ENCODE results near the gene ACAD9. TPM values are rescaled to one million over a fixed set of nuclear protein-coding genes. Genes with fewer than 3 reads are reported as not detected.
"Not testable (repeated sequence)": the region's sequence is repeated elsewhere in the genome, so short reads cannot be mapped to it uniquely, and the experiment has no call there.

ACAD9 gene
- polyA plus RNA-seq, 3 donors, result 21.9 to 27.7 (median 25.6) TPM

DNA sequence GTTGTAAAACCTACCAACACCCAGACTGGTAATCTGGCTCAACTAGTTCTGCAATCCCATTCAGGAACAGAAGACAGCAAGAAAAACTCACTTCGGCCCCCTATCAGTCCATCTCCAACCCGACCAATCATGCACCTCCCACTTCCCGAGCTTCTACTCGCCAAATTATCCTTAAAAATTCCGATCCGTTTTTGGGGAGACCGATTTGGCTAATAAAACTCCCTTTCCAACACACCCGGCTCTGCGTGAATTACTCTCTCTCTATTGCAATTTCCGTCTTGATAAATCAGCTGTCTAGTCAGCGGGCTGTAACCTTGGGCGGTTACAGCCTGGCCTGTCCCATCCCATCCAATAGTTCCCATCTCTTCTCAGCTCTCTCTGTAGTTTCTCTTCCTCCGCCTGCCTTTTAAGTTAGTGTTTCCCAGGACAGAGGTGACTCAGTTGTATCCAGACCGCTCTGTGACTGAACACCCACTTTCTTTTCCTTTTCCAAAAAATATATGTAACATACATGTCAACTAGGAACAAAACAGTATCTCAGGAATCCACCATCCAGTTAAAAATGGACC is 780 bp upstream of the ACAD9 start:
- Mint-ChIP-seq H3K27ac (peak overlapping the region; percentile 96 to 100 (median 97)), H3K36me3 (peaks cover 6 to 11% of the 10 kb centered on the region in 2 donors), H3K27me3 (ENCODE audit: low read depth in 3 of 3) (peaks cover 0 to 2% (median 0%) of the 10 kb centered on the region in 3 donors), H3K4me1 (peaks cover 57% of the 10 kb centered on the region), H3K4me3 (peak overlapping the region; percentile 87 to 92), H3K9me3 (no peaks in the 10 kb centered on the region)
- peaks cover 40 to 55% of the 10 kb centered on the region in 2 donors for H3K4me1 ChIP-seq (ENCODE audit: control insufficient read depth in 1 of 2, insufficient read depth in 2 of 2, low read length in 2 of 2)
- H3K79me2 ChIP-seq (ENCODE audit: insufficient read depth, low read length), result peaks cover 60% of the 10 kb centered on the region
- no peaks in the 10 kb centered on the region for H3K27me3 ChIP-seq (ENCODE audit: control insufficient read depth in 2 of 2, insufficient read depth in 2 of 2, low read length in 2 of 2)
- peak overlapping the region; percentile 99 for H2AFZ ChIP-seq (ENCODE audit: insufficient read depth, low read depth, low read length, poor library complexity, severe bottlenecking)
- peak overlapping the region; percentile 96 to 98 for H3K27ac ChIP-seq (ENCODE audit: low read depth in 1 of 2, low read length in 2 of 2)
- H4K20me1 ChIP-seq (ENCODE audit: insufficient read depth, low read length), result no peaks in the 10 kb centered on the region
- H3K4me2 ChIP-seq (replicated peaks; ENCODE audit: extremely low read depth, low read length, poor library complexity, severe bottlenecking), result peak overlapping the region; percentile 78
- H3K9me3 ChIP-seq (replicated peaks in 1 of 2; ENCODE audit: control insufficient read depth in 1 of 2, insufficient read depth in 1 of 2, low read length in 2 of 2), result no peaks in the 10 kb centered on the region
- DNase-seq, result peak; percentile 73 to 88 (median 87)
- peak overlapping the region; percentile 69 to 83 (median 80) for H3K4me3 ChIP-seq (replicated peaks in 1 of 3; ENCODE audit: low read depth in 2 of 3, low read length in 3 of 3)
- H3K36me3 ChIP-seq (replicated peaks in 1 of 2; ENCODE audit: control insufficient read depth in 1 of 2, insufficient read depth in 2 of 2, low read length in 2 of 2), result peaks cover 2 to 20% of the 10 kb centered on the region in 2 donors
- intact Hi-C loops (cut with micrococcal nuclease), result loop anchor here in 1 of 2 donors (5.0 kb wide), 1 partner anchor 261 kb away; no protein-coding TSS in a partner anchor
- peak overlapping the region; percentile 89 for H3K9ac ChIP-seq (ENCODE audit: insufficient read depth, low read length, poor library complexity, severe bottlenecking)
- TF ChIP-seq CTCF (IDR thresholded peaks at IDR 0.05), result no peak
- WGBS (ENCODE audit: insufficient coverage), result 0% methylated on average over 13 of the region's 14 CpGs

GRCh38 chr3:128879991-128880390 is 571 bp downstream of the ACAD9 start:
- H3K27me3 ChIP-seq (ENCODE audit: control insufficient read depth in 2 of 2, insufficient read depth in 2 of 2, low read length in 2 of 2), result no peaks in the 10 kb centered on the region
- no peak for DNase-seq
- peak overlapping the region; percentile 96 to 100 (median 97) for H3K27ac Mint-ChIP-seq
- no peaks in the 10 kb centered on the region for H3K9me3 Mint-ChIP-seq
- H3K4me2 ChIP-seq (replicated peaks; ENCODE audit: extremely low read depth, low read length, poor library complexity, severe bottlenecking), result peak overlapping the region; percentile 78
- H3K27me3 Mint-ChIP-seq (ENCODE audit: low read depth in 3 of 3), result no peaks in the 10 kb centered on the region
- H3K4me3 ChIP-seq (replicated peaks in 1 of 3; ENCODE audit: low read depth in 2 of 3, low read length in 3 of 3), result peak overlapping the region; percentile 69 to 83 (median 80)
- H3K79me2 ChIP-seq (ENCODE audit: insufficient read depth, low read length), result peaks cover 73% of the 10 kb centered on the region
- peak overlapping the region; percentile 89 for H3K9ac ChIP-seq (ENCODE audit: insufficient read depth, low read length, poor library complexity, severe bottlenecking)
- H3K9me3 ChIP-seq (replicated peaks in 1 of 2; ENCODE audit: control insufficient read depth in 1 of 2, insufficient read depth in 1 of 2, low read length in 2 of 2), result no peaks in the 10 kb centered on the region
- peaks cover 6 to 31% of the 10 kb centered on the region in 2 donors for H3K36me3 ChIP-seq (replicated peaks in 1 of 2; ENCODE audit: control insufficient read depth in 1 of 2, insufficient read depth in 2 of 2, low read length in 2 of 2)
- WGBS (ENCODE audit: insufficient coverage), result 3% methylated on average over 4 of the region's 6 CpGs
- no peaks in the 10 kb centered on the region for H4K20me1 ChIP-seq (ENCODE audit: insufficient read depth, low read length)
- H3K27ac ChIP-seq (ENCODE audit: low read depth in 1 of 2, low read length in 2 of 2), result peak overlapping the region; percentile 96 to 98
- H3K4me1 ChIP-seq (ENCODE audit: control insufficient read depth in 1 of 2, insufficient read depth in 2 of 2, low read length in 2 of 2), result peaks cover 40 to 55% of the 10 kb centered on the region in 2 donors
- TF ChIP-seq CTCF (IDR thresholded peaks at IDR 0.05), result no peak
- peaks cover 18 to 22% of the 10 kb centered on the region in 2 donors for H3K36me3 Mint-ChIP-seq
- H3K4me3 Mint-ChIP-seq, result peak overlapping the region; percentile 87 to 92
- peaks cover 59% of the 10 kb centered on the region for H3K4me1 Mint-ChIP-seq
- intact Hi-C loops (cut with micrococcal nuclease), result loop anchor here in 1 of 2 donors (5.0 to 10.0 kb wide), 2 partner anchors 263 to 385 kb away; no protein-coding TSS in a partner anchor
- peak overlapping the region; percentile 99 for H2AFZ ChIP-seq (ENCODE audit: insufficient read depth, low read depth, low read length, poor library complexity, severe bottlenecking)

DNA sequence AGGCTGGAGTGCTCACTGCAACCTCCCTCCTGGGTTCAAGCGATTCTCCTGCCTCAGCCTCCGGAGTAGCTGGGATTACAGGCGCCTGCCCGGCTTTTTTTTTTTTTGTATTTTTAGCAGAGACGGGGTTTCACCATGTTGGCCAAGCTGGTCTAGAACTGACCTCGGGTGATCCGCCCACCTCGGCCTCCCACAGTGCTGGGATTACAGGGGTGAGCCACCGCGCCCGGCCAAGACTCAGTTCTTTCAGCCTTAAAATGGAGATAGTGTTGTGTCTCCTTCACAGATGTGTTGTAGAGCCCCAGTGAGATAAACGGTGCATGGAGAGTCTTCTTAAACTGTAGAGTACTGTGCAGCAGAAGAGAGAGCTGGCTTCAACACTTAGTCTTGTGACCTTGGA is 1.0 kb downstream of the ACAD9 start:
- H3K9ac ChIP-seq (ENCODE audit: insufficient read depth, low read length, poor library complexity, severe bottlenecking); H3K9me3 Mint-ChIP-seq; H4K20me1 ChIP-seq (ENCODE audit: insufficient read depth, low read length); H3K9me3 ChIP-seq (replicated peaks in 1 of 2; ENCODE audit: control insufficient read depth in 1 of 2, insufficient read depth in 1 of 2, low read length in 2 of 2); H3K4me3 Mint-ChIP-seq; H3K4me3 ChIP-seq (replicated peaks in 1 of 3; ENCODE audit: low read depth in 2 of 3, low read length in 3 of 3); H3K27me3 ChIP-seq (ENCODE audit: control insufficient read depth in 2 of 2, insufficient read depth in 2 of 2, low read length in 2 of 2); DNase-seq; H3K27me3 Mint-ChIP-seq (ENCODE audit: low read depth in 3 of 3): not testable (repeated sequence)
- Histone ChIP-seq H3K27ac (ENCODE audit: low read depth in 1 of 2, low read length in 2 of 2) (peak overlapping the region in 1 of 2 donors; percentile 98), H2AFZ (ENCODE audit: insufficient read depth, low read depth, low read length, poor library complexity, severe bottlenecking) (peak overlapping the region; percentile 99), H3K4me1 (ENCODE audit: control insufficient read depth in 1 of 2, insufficient read depth in 2 of 2, low read length in 2 of 2) (peaks cover 35 to 51% of the 10 kb centered on the region in 2 donors), H3K4me2 (replicated peaks; ENCODE audit: extremely low read depth, low read length, poor library complexity, severe bottlenecking) (peak overlapping the region; percentile 78), H3K79me2 (ENCODE audit: insufficient read depth, low read length) (peaks cover 78% of the 10 kb centered on the region), H3K36me3 (replicated peaks in 1 of 2; ENCODE audit: control insufficient read depth in 1 of 2, insufficient read depth in 2 of 2, low read length in 2 of 2) (peaks cover 9 to 36% of the 10 kb centered on the region in 2 donors)
- WGBS (ENCODE audit: insufficient coverage), result 94% methylated on average over 12 of the region's 12 CpGs
- intact Hi-C loops (cut with micrococcal nuclease), result loop anchor here in 1 of 2 donors (10.0 kb wide), 1 partner anchor 384 kb away; no protein-coding TSS in a partner anchor
- peak overlapping the region in 6 of 7 donors; percentile 85 to 100 (median 97) for H3K27ac Mint-ChIP-seq
- H3K4me1 Mint-ChIP-seq, result peaks cover 58% of the 10 kb centered on the region
- H3K36me3 Mint-ChIP-seq, result peaks cover 21 to 27% of the 10 kb centered on the region in 2 donors
